AG04450 (cell line): Measurements from ENCODE around the gene CD7. TPM values are rescaled to one million over a fixed set of nuclear protein-coding genes. Genes with fewer than 3 reads are reported as not detected.
"Not testable (repeated sequence)": the region's sequence is repeated elsewhere in the genome, so short reads cannot be mapped to it uniquely, and the experiment has no call there.

Source experiments
- CTCF ChIA-PET: fragments of 300-600, 350-600 bp; formaldehyde crosslinking; extraction: SDS; loops from one replicate; lab custom pipeline; 2022; ENCODE audit warnings: antibody characterized with exemption, inconsistent platforms; lab: Charles Lee
- POLR2A ChIA-PET: fragments of 350-600 bp; formaldehyde crosslinking; extraction: SDS; loops from one replicate; lab custom pipeline; 2021; ENCODE audit warnings: antibody characterized with exemption, inconsistent platforms; lab: Yijun Ruan, JAX
- DNase-seq: peaks from one replicate; pipeline ENCODE4 v3.0.0-alpha.2; 2011; ENCODE audit warnings: low read depth, low spot score
- H3K27ac ChIP-seq: one replicate; pipeline ENCODE4 v1.5.1; 2012; ENCODE audit warnings: low read depth, low read length, control low read depth
- H3K27me3 ChIP-seq: one replicate; pipeline ENCODE4 v1.6.0; 2012; ENCODE audit warnings: low read length; ENCODE audit not compliant: control insufficient read depth, insufficient read depth
- H3K4me3 ChIP-seq: 2 replicates; pipeline ENCODE4 v1.5.1; 2011; ENCODE audit warnings: mild to moderate bottlenecking, low read depth, low read length, control low read depth
- H3K9me3 ChIP-seq: 2 replicates; pipeline ENCODE4 v1.5.1; 2012; ENCODE audit warnings: low read length; ENCODE audit not compliant: control insufficient read depth, insufficient read depth
- polyA minus RNA-seq: library from RNA; depleted of rRNA, polyadenylated mRNA; stranded (reverse); fragments of >200 nt; gene quantifications from 2 replicates; pipeline ENCODE4 v1.2.3, GENCODE V29; 2011; rRNA and poly(A)+ RNA removed
- polyA plus RNA-seq: library from polyadenylated mRNA; depleted of rRNA; stranded (reverse); fragments of >200 nt; gene quantifications from 2 replicates; pipeline ENCODE4 v1.2.3, GENCODE V29; 2011; rRNA removed
- TF ChIP-seq, protein P1 (sequence below): IDR thresholded peaks from 2 replicates; pipeline ENCODE4 v1.5.1; 2011; ENCODE audit warnings: low read depth, low read length, control low read depth, inconsistent platforms

CD7 gene
- polyA plus RNA-seq (0.11 TPM in 2 replicates), polyA minus RNA-seq (not detected in 2 replicates)

DNA sequence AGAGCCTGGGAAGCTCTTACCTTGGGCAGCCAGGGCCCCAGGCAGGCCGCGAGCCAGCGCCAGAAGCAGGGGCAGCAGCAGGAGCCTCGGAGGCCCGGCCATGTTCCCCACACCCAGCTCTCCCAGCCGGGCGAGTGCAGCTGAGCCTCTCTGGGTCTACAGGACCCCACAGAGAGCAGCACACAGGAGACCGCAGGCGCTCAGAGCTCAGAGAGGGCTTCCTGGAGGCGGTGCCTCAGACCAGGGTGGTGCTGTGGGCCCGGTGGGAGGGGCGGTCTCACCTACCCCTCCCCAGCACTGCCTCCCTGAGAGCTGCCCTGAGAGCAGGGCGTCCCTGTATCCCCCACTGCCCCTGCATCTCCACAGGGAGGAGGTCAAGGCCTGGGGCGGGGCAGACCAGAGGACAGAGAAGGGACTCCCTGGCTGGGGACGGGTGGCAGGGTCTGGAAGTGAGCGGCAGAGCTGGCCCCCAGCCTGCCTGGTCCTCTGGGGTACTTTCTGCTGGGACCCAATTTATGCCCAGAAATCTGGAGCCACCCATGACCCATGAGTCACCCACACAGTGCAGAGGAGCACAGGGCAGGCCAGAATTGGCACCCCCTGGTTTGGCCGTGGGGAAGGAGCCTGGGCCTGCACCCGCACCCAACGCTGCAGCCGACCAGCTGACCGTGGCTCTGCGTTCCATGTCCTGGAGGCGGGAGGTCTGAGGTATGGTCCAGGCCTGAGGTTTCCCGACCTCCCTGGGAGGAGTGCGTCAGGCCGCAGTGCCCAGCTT lies at the start of gene CD7:
TSS of gene CD7 (minus strand) at position 215 of the 775 bp plus-strand sequence. CDS start at position 102, 113 bp downstream.
- Histone ChIP-seq H3K27ac (no peak within 1 kb of the TSS), H3K9me3 (peaks cover 32% of the 10 kb centered on the region), H3K27me3 (peaks cover 41% of the 10 kb centered on the region), H3K4me3 (no peak within 1 kb of the TSS)
- DNase-seq: no peak
- CTCF ChIA-PET: no interaction called here
- POLR2A ChIA-PET: no interaction called here
- TF ChIP-seq, protein P1, sequence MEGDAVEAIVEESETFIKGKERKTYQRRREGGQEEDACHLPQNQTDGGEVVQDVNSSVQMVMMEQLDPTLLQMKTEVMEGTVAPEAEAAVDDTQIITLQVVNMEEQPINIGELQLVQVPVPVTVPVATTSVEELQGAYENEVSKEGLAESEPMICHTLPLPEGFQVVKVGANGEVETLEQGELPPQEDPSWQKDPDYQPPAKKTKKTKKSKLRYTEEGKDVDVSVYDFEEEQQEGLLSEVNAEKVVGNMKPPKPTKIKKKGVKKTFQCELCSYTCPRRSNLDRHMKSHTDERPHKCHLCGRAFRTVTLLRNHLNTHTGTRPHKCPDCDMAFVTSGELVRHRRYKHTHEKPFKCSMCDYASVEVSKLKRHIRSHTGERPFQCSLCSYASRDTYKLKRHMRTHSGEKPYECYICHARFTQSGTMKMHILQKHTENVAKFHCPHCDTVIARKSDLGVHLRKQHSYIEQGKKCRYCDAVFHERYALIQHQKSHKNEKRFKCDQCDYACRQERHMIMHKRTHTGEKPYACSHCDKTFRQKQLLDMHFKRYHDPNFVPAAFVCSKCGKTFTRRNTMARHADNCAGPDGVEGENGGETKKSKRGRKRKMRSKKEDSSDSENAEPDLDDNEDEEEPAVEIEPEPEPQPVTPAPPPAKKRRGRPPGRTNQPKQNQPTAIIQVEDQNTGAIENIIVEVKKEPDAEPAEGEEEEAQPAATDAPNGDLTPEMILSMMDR: no peak

DNA sequence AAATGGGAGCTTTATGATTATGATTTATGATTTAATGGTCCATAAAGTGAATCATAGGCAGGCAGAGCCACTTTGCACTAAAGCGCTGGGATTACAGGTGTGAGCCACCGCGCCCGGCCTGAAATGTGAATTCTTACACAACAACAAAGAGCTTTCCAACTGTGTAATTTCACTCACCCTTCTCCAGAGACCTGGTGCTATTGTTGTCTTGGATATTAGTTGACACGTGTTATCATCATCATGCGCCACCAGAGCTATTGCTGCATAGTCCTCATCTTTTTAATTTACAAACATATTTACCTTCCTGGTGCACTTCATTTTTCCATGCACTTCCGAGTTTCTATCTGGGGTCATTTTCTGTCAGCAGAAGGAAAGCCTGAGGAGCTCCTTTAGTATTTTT lies 49.3 kb upstream of the CD7 start:
- POLR2A ChIA-PET: no interaction called here
- peaks cover 4% of the 10 kb centered on the region; the same call in 1 of the 2 replicates for H3K9me3 ChIP-seq
- H3K27me3 ChIP-seq: peaks cover 47% of the 10 kb centered on the region
- no peak overlapping the region for H3K4me3 ChIP-seq
- no peak overlapping the region for H3K27ac ChIP-seq
- TF ChIP-seq, protein P1: no peak
- no peak for DNase-seq
- CTCF ChIA-PET: no interaction called here

DNA sequence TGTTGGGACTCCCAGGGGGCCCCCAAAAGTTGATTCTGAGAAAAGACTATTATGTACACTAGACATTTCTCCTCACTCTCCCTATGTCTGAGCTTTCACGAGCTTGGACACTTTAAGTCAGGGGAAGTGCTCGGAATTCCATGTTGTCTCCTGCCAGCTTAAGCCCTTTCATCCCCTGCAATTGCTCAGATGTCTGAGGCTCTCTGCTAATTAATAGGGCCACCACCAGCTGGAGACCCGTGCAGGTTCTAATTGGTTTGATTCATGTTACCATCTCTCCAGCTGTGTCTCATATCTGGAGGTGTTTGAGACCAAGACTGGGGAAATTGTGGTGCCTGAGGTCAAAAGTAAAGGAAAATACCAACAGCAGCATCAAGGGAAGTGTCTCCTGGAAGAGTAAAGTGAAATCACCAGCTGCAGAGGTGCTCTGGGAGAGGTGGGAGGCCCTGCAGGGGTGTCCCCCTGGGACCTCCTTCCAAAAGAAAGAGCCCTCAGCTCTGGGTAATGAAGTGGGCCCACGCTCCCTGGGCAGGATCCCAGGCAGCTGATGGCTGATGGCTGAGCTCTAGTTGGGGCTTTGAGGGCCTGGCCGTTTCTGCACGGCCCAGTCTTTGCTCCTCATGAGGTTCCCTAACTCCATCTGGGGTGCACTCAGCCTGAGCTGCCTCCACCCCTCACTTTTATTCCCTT lies 48.3 kb upstream of the CD7 start:
- H3K9me3 ChIP-seq: no peaks in the 10 kb centered on the region; the same call in 1 of the 2 replicates
- POLR2A ChIA-PET: no interaction called here
- no peak for DNase-seq
- TF ChIP-seq, protein P1: no peak
- peaks cover 40% of the 10 kb centered on the region for H3K27me3 ChIP-seq
- no peak overlapping the region for H3K27ac ChIP-seq
- CTCF ChIA-PET: interaction anchor here (1.1 kb wide), 2 partner anchors 13 to 16 kb away, joined by 3 read pairs; no protein-coding TSS in a partner anchor
- no peak overlapping the region for H3K4me3 ChIP-seq

DNA sequence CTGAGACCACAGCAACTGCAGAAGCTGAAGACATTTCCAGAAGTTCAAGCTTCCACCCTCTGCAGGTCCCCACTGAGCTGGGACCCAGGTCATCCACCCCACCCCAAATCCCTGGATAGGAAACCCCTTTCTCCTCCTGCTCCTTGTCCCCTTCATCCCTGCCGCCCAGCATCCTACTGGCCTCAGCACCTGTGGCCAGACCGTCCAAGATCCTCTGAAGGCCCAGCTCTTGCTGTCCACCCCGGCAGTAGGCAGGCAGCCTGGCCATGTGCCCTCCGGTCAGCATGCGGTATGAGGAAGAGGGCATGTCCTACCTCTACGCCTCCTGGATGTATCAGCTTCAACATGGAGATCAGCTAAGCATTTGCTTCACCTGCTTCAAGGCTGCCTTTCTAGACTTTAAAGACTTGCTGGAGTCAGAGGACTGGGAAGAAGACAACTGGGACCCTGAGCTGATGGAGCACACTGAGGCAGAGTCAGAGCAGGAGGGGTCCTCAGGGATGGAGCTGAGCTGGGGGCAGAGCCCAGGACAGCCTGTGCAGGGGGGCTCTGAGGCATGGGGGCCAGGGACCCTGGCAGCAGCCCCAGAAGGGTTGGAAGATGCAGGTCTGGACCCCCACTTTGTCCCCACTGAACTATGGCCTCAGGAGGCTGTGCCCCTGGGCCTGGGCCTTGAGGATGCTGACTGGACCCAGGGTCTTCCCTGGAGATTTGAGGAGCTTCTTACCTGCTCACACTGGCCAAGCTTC lies 44.7 kb upstream of the CD7 start:
- ChIA-PET POLR2A (no interaction called here), CTCF (interaction anchor here (0.6 to 1.8 kb wide), 2 partner anchors 9 to 18 kb away, joined by 3 to 5 read pairs; no protein-coding TSS in a partner anchor)
- Histone ChIP-seq H3K4me3 (no peak overlapping the region), H3K9me3 (no peaks in the 10 kb centered on the region; the same call in 1 of the 2 replicates), H3K27ac (no peak overlapping the region), H3K27me3 (peaks cover 35% of the 10 kb centered on the region)
- no peak for DNase-seq
- TF ChIP-seq, protein P1: no peak

DNA sequence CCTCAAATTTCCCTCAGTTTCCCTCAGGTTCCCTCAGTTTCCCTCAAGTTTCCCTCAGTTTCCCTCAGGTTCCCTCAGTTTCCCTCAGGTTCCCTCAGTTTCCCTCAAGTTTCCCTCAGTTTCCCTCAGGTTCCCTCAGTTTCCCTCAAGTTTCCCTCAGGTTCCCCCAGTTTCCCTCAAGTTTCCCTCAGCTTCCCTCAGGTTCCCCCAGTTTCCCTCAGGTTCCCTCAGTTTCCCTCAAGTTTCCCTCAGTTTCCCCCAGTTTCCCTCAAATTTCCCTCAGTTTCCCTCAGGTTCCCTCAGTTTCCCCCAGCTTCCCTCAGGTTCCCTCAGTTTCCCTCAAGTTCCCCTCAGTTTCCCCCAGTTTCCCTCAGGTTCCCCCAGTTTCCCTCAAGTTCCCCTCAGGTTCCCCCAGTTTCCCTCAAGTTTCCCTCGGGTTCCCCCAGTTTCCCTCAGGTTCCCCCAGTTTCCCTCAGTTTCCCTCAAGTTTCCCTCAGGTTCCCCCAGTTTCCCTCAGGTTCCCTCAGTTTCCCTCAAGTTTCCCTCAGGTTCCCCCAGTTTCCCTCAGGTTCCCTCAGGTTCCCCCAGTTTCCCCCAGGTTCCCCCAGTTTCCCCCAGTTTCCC lies 42.2 kb upstream of the CD7 start:
- CTCF ChIA-PET, DNase-seq, POLR2A ChIA-PET, H3K9me3 ChIP-seq, H3K27ac ChIP-seq, H3K4me3 ChIP-seq: not testable (repeated sequence)
- peaks cover 22% of the 10 kb centered on the region for H3K27me3 ChIP-seq
